Muscle layer of colon (tissue), 2 donors: ENCODE results near the gene FOXB2.

ENCODE experiments used
- H3K27ac ChIP-seq: one replicate; pipeline ENCODE4 v1.7.0; 2013; ENCODE audit warnings: low read depth, mild to moderate bottlenecking, low read length, moderate library complexity
- H3K27me3 ChIP-seq, 2 donors: one replicate each; pipeline ENCODE4 v1.7.0; 2013; ENCODE audit warnings: low read length in 2 of 2, mild to moderate bottlenecking in 2 of 2; ENCODE audit not compliant: insufficient read depth in 2 of 2, control insufficient read depth in 1 of 2
- H3K36me3 ChIP-seq: one replicate; pipeline ENCODE4 v1.7.0; 2013; ENCODE audit warnings: mild to moderate bottlenecking, low read length; ENCODE audit not compliant: insufficient read depth
- H3K4me1 ChIP-seq: one replicate; pipeline ENCODE4 v1.7.0; 2013; ENCODE audit warnings: mild to moderate bottlenecking, low read length; ENCODE audit not compliant: insufficient read depth
- H3K4me3 ChIP-seq, 2 donors: one replicate each; pipeline ENCODE4 v1.7.0; 2013; ENCODE audit warnings: low read length in 2 of 2, low read depth in 1 of 2, mild to moderate bottlenecking in 1 of 2, moderate library complexity in 1 of 2
- H3K9ac ChIP-seq: one replicate; pipeline ENCODE4 v1.7.0; 2013; ENCODE audit warnings: low read length
- H3K9me3 ChIP-seq: one replicate; pipeline ENCODE4 v1.7.0; 2013; ENCODE audit warnings: mild to moderate bottlenecking, low read length
- donor health status: abdominal sarcoma.
- donor health status: Adenocarcinoma of cecum.

FOXB2 gene

DNA sequence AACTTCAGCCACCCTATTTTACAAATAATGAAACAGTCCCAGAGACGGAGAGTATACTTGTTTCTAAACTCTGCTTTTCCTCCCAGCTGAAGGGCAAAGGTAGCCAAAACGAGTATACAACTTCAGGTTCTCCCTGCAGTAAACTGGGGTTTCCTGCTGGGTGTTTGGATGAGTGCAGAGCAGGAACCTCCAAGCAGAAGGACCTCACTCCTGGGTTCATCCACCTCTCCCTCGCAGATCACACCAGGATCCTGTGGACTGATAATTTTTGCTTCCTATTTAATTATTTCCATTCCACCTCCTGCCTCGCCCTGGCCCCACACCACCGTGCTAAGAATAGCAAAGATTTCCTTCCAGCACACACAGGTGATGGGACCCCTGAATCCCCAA is 2.0 kb upstream of the FOXB2 start:
- Histone ChIP-seq H3K36me3 (no peaks in the 10 kb centered on the region), H3K9ac (no peak overlapping the region), H3K27me3 (peaks cover 85 to 97% of the 10 kb centered on the region in 2 donors), H3K27ac (no peak overlapping the region), H3K4me1 (peaks cover 49% of the 10 kb centered on the region), H3K9me3 (peaks cover 26% of the 10 kb centered on the region), H3K4me3 (no peak overlapping the region)

DNA sequence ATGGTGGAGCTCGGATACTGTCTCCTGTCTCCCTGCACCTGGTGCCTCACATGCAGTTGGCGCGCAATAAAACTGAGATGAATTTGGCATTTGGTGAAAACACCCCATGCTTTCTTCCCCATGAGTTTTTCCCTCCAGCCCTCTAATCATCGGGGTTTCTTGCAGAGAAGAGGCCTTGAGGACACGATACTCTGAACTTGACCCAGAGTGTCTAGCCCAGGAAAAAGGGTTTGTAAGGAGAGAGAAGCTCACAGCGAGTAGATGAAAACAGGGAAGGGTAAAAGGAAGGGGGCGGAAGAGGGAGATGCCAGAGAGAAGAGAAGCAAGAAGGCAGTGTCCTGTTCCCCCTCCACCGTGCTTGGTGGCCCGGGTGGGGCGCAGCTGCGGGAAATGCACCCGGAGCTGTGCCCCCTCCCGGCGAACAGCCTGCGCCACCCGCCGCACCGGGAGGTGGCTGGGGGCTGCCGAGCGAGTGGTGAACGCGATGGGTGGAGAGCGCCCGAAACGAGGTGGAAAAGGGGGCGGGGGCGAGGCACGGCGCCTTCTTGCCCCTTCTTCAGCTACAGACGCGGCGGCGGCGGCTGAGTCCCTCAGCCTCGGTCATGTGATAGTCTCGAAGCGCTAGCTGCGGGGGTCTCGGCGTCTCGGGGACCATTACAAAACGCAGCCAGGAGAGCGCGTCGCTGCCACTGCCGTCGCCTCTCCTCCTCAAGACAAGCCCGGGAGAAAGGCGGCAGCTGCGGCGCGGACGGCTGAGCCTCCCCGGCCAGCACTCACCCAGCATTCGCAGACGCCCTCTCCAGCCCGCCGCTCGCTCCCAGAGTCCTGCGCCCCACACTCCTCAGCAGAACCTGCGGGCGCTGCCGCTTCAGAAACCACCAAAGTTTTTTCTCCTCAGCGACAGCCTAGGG is 1.1 kb upstream of the FOXB2 start:
- Histone ChIP-seq H3K36me3 (no peaks in the 10 kb centered on the region), H3K9me3 (peaks cover 22% of the 10 kb centered on the region), H3K4me3 (no peak overlapping the region), H3K9ac (no peak overlapping the region), H3K27ac (no peak overlapping the region), H3K4me1 (peaks cover 49% of the 10 kb centered on the region), H3K27me3 (peaks cover 83 to 97% of the 10 kb centered on the region in 2 donors)

DNA sequence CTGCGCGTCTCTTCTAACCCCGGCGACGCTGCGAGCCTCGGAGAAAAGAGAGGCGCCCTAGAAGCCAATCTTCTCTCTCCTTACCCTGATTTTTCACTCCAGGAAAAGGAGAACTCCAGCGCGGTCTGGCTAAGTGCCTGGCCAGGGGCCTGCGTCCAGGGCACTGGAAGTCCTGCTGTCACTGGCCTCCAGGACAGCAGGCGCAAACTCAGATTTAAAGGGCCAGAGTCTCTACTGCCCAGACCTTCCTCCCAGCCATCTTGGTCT is 553 bp upstream of the FOXB2 start:
- H3K4me1 ChIP-seq, result peaks cover 49% of the 10 kb centered on the region
- no peak overlapping the region for H3K9ac ChIP-seq
- peaks cover 20% of the 10 kb centered on the region for H3K9me3 ChIP-seq
- no peaks in the 10 kb centered on the region for H3K36me3 ChIP-seq
- no peak overlapping the region for H3K27ac ChIP-seq
- H3K27me3 ChIP-seq, result peaks cover 83 to 97% of the 10 kb centered on the region in 2 donors
- H3K4me3 ChIP-seq, result no peak overlapping the region

DNA sequence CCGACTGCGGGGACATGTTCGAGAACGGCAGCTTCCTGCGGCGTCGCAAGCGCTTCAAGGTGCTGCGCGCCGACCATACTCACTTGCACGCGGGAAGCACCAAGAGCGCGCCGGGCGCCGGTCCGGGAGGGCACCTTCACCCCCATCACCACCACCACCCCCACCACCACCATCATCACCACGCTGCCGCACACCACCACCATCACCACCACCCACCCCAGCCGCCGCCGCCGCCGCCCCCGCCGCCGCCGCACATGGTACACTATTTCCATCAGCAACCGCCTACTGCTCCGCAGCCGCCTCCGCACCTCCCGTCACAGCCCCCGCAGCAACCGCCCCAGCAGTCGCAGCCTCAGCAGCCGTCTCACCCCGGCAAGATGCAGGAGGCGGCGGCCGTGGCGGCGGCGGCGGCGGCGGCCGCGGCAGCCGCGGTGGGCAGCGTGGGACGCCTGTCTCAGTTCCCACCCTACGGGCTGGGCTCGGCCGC is 514 bp downstream of the FOXB2 start:
- peaks cover 43% of the 10 kb centered on the region for H3K4me1 ChIP-seq

DNA sequence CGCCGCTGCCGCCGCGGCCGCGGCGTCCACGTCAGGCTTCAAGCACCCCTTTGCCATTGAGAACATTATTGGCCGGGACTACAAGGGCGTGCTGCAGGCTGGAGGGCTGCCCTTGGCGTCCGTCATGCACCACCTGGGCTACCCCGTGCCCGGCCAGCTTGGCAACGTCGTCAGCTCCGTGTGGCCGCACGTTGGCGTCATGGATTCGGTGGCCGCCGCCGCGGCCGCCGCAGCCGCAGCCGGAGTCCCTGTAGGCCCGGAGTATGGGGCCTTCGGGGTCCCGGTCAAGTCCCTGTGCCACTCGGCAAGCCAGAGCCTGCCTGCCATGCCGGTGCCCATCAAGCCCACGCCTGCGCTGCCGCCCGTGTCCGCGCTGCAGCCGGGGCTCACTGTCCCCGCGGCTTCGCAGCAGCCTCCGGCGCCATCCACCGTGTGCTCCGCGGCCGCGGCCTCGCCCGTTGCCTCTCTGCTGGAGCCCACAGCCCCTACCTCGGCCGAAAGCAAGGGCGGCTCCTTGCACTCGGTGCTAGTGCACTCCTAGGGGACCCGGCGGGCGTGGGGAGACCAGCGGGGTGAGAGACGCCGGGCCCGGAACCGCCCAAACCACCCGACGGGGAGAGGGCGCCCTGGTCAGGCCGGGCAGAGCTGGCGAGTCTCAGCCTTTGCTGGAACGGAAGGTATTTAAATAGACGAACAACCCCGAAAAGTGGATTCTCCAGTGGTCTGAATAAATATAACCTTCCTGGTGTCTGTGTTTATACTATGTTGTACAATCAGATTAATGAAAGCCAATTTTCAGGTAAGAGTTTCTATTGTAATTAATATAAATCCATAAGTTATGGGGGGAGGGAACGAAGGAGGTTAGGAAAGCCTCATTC is 1.2 kb downstream of the FOXB2 start:
- Histone ChIP-seq H3K36me3 (no peaks in the 10 kb centered on the region), H3K27ac (no peak overlapping the region), H3K4me1 (peaks cover 36% of the 10 kb centered on the region), H3K4me3 (no peak overlapping the region), H3K9ac (no peak overlapping the region), H3K27me3 (peaks cover 71 to 83% of the 10 kb centered on the region in 2 donors), H3K9me3 (peaks cover 12% of the 10 kb centered on the region)

More for the DNA sequence above, 514 bp downstream of the FOXB2 start:
- H3K27me3 ChIP-seq, result peaks cover 78 to 90% of the 10 kb centered on the region in 2 donors
- H3K36me3 ChIP-seq, result no peaks in the 10 kb centered on the region
- H3K27ac ChIP-seq, result no peak overlapping the region
- H3K9ac ChIP-seq, result no peak overlapping the region
- no peak overlapping the region for H3K4me3 ChIP-seq
- H3K9me3 ChIP-seq, result peaks cover 12% of the 10 kb centered on the region

DNA sequence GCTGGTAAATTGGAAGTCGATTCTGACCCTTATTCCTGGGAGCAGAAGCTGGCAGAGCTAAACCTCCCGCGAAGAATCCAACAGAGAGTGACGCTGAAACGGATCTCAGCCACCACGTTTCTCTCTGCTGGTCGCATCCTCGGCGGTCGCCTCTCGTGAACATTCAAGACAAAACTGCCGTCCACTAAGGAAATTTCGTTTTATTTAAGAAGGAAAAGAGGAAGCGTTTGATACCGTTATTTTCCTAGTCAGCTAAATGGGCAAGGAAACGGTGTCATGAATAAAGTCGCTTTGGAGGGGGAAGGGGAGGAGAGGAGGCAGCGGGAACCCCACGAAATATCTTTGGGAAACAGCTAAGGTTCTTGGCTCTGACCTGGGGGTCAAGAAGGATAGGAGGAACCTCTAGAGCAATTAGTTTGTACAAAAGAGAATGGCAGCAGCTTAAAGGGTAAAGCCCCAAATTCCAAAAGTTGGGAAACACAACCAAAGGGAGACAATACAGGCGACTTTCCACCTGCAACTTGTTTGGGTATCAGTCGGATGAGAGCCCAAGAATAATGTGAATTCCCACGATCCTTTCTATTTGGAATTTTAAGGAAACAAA is 1.9 kb downstream of the FOXB2 start:
- Histone ChIP-seq H3K4me1 (peaks cover 28% of the 10 kb centered on the region), H3K4me3 (peak overlapping the region in 1 of 2 donors; percentile 14), H3K9ac (no peak overlapping the region), H3K9me3 (peaks cover 12% of the 10 kb centered on the region), H3K27me3 (peaks cover 64 to 75% of the 10 kb centered on the region in 2 donors), H3K27ac (no peak overlapping the region), H3K36me3 (no peaks in the 10 kb centered on the region)

- peak overlapping the region in 1 of 2 donors; percentile 14 for H3K4me3 ChIP-seq
- H3K9ac ChIP-seq, result no peak overlapping the region
- peaks cover 27% of the 10 kb centered on the region for H3K4me1 ChIP-seq
- H3K9me3 ChIP-seq, result peaks cover 12% of the 10 kb centered on the region
- no peaks in the 10 kb centered on the region for H3K36me3 ChIP-seq
- H3K27me3 ChIP-seq, result peaks cover 56 to 68% of the 10 kb centered on the region in 2 donors
- no peak overlapping the region for H3K27ac ChIP-seq
These were observed 2.7 kb downstream of the FOXB2 start for GRCh38 chr9:77021922-77022782.

GRCh38 chr9:77022783-77023440 is 3.5 kb downstream of the FOXB2 start:
- Histone ChIP-seq H3K9me3 (peaks cover 12% of the 10 kb centered on the region), H3K27ac (no peak overlapping the region), H3K4me1 (peaks cover 24% of the 10 kb centered on the region), H3K27me3 (peaks cover 48 to 60% of the 10 kb centered on the region in 2 donors), H3K36me3 (no peaks in the 10 kb centered on the region), H3K9ac (no peak overlapping the region), H3K4me3 (no peak overlapping the region)

DNA sequence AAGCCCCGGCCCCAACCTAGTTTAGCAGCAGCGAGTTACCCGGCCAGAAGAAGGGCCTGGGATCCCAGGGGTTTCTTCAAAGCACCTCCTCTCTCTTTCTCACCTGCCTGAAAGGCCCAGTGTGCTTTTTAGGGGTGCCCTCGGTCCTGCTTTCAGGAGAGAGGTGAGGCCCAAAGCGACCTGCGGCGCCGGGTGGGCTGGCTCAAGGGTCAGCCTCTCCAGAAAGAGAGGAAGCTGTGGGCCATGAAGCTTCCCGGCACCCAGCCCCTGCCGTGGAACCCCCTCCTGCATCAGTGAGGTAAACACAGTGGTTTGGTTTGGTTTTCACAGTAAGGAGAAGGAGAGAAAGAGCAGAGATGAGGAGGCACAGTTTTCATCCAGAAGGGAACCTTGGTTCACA is 4.3 kb downstream of the FOXB2 start:
- Histone ChIP-seq H3K36me3 (no peaks in the 10 kb centered on the region), H3K27me3 (peaks cover 44 to 52% of the 10 kb centered on the region in 2 donors), H3K9me3 (peaks cover 9% of the 10 kb centered on the region), H3K4me3 (no peak overlapping the region), H3K27ac (no peak overlapping the region), H3K9ac (no peak overlapping the region), H3K4me1 (peaks cover 18% of the 10 kb centered on the region)

- peaks cover 37 to 41% of the 10 kb centered on the region in 2 donors for H3K27me3 ChIP-seq
- H3K4me3 ChIP-seq, result no peak overlapping the region
- H3K9me3 ChIP-seq, result peaks cover 9% of the 10 kb centered on the region
- no peak overlapping the region for H3K27ac ChIP-seq
- no peak overlapping the region for H3K9ac ChIP-seq
- H3K36me3 ChIP-seq, result no peaks in the 10 kb centered on the region
- H3K4me1 ChIP-seq, result peaks cover 8% of the 10 kb centered on the region
These were observed 5.5 kb downstream of the FOXB2 start for GRCh38 chr9:77024776-77025545.
